H9 (cell line): ENCODE measurements around the gene MRPS5. TPM values are rescaled to one million over a fixed set of nuclear protein-coding genes. Genes with fewer than 3 reads are reported as not detected.

Source experiments
- DNase-seq: peaks from one replicate; pipeline ENCODE4 v3.0.0-alpha.2; 2017
- H2AFZ ChIP-seq: one replicate; pipeline ENCODE4 v1.6.1; 2013; ENCODE audit warnings: mild to moderate bottlenecking, low read length, control low read depth, moderate library complexity
- H2AK5ac ChIP-seq: 2 replicates; pipeline ENCODE4 v1.6.1; 2013; ENCODE audit warnings: low read length, control low read depth, mixed read lengths; ENCODE audit not compliant: insufficient read length
- H2BK120ac ChIP-seq: one replicate; pipeline ENCODE4 v1.6.1; 2013; ENCODE audit warnings: low read depth, mild to moderate bottlenecking, low read length, control low read depth, inconsistent platforms; ENCODE audit not compliant: poor library complexity, severe bottlenecking
- H2BK12ac ChIP-seq: 2 replicates; pipeline ENCODE4 v1.6.1; 2013; ENCODE audit warnings: low read length, control low read depth, mixed read lengths, low read depth; ENCODE audit not compliant: insufficient read length
- H2BK15ac ChIP-seq: 2 replicates; pipeline ENCODE4 v1.6.1; 2013; ENCODE audit warnings: low read depth, low read length, control low read depth
- H2BK20ac ChIP-seq: one replicate; pipeline ENCODE4 v1.6.1; 2013; ENCODE audit warnings: low read depth, mild to moderate bottlenecking, low read length, control low read depth, inconsistent platforms; ENCODE audit not compliant: poor library complexity, severe bottlenecking
- H2BK5ac ChIP-seq: 2 replicates; pipeline ENCODE4 v1.6.1; 2013; ENCODE audit warnings: low read length, control low read depth, mixed read lengths; ENCODE audit not compliant: insufficient read length
- H3K14ac ChIP-seq: 2 replicates; pipeline ENCODE4 v1.6.1; 2013; ENCODE audit warnings: low read length, control low read depth; ENCODE audit not compliant: insufficient read depth
- H3K18ac ChIP-seq: 2 replicates; pipeline ENCODE4 v1.6.1; 2013; ENCODE audit warnings: low read depth, mild to moderate bottlenecking, mixed read lengths, low read length, control low read depth; ENCODE audit not compliant: insufficient read length
- H3K23ac ChIP-seq: 2 replicates; pipeline ENCODE4 v1.6.1; 2013; ENCODE audit warnings: low read length, control low read depth, mixed read lengths, low read depth; ENCODE audit not compliant: insufficient read length
- H3K23me2 ChIP-seq: 2 replicates; pipeline ENCODE4 v1.6.1; 2013; ENCODE audit warnings: low read depth, mild to moderate bottlenecking, mixed read lengths, low read length, control low read depth; ENCODE audit not compliant: insufficient read length, poor library complexity, severe bottlenecking
- H3K27ac ChIP-seq: 2 replicates; pipeline ENCODE4 v1.5.1; 2013; ENCODE audit warnings: low read length, control low read depth, mixed read lengths, low read depth; ENCODE audit not compliant: insufficient read length
- H3K27me3 ChIP-seq: 2 replicates; pipeline ENCODE4 v1.6.1; 2013; ENCODE audit warnings: low read length, control low read depth, inconsistent platforms; ENCODE audit not compliant: insufficient read depth
- H3K4ac ChIP-seq: 2 replicates; pipeline ENCODE4 v1.6.1; 2013; ENCODE audit warnings: low read depth, mild to moderate bottlenecking, control low read depth, inconsistent platforms, low read length, moderate library complexity
- H3K4me1 ChIP-seq: 2 replicates; pipeline ENCODE4 v1.6.1; 2013; ENCODE audit warnings: low read length, control low read depth, inconsistent platforms; ENCODE audit not compliant: insufficient read depth
- H3K4me2 ChIP-seq: 2 replicates; pipeline ENCODE4 v1.6.1; 2013; ENCODE audit warnings: low read length, control low read depth, mixed read lengths; ENCODE audit not compliant: insufficient read length, insufficient read depth
- H3K56ac ChIP-seq: 2 replicates; pipeline ENCODE4 v1.6.1; 2013; ENCODE audit warnings: low read depth, mild to moderate bottlenecking, mixed read lengths, low read length, control low read depth; ENCODE audit not compliant: insufficient read length
- H3K79me1 ChIP-seq: 2 replicates; pipeline ENCODE4 v1.6.1; 2013; ENCODE audit warnings: low read depth, mild to moderate bottlenecking, moderate library complexity, low read length, control low read depth, inconsistent platforms; ENCODE audit not compliant: insufficient read depth, poor library complexity, severe bottlenecking
- H3K79me2 ChIP-seq: 2 replicates; pipeline ENCODE4 v1.6.1; 2013; ENCODE audit warnings: low read length, control low read depth, inconsistent platforms; ENCODE audit not compliant: insufficient read depth
- H3K9ac ChIP-seq: 2 replicates; pipeline ENCODE4 v1.6.1; 2013; ENCODE audit warnings: low read length, control low read depth, mixed read lengths; ENCODE audit not compliant: insufficient read length; ENCODE audit errors: extremely low read depth
- H3K9me3 ChIP-seq: one replicate; pipeline ENCODE4 v1.6.1; 2013; ENCODE audit warnings: low read depth, low read length, inconsistent platforms; ENCODE audit not compliant: control insufficient read depth
- H3T11ph ChIP-seq: one replicate; pipeline ENCODE4 v1.6.1; 2013; ENCODE audit warnings: mild to moderate bottlenecking, low read length, control low read depth, inconsistent platforms
- H4K20me1 ChIP-seq: one replicate; pipeline ENCODE4 v1.6.1; 2013; ENCODE audit not compliant: control insufficient read depth, insufficient read length, insufficient read depth
- H4K5ac ChIP-seq: 2 replicates; pipeline ENCODE4 v1.6.1; 2013; ENCODE audit warnings: low read depth, mild to moderate bottlenecking, mixed read lengths, low read length, control low read depth; ENCODE audit not compliant: insufficient read length
- H4K8ac ChIP-seq: replicated peaks from 2 replicates; pipeline ENCODE4 v1.6.1; 2013; ENCODE audit warnings: low read length, control low read depth, mixed read lengths, low read depth; ENCODE audit not compliant: insufficient read length
- H4K91ac ChIP-seq: 2 replicates; pipeline ENCODE4 v1.6.1; 2013; ENCODE audit warnings: low read depth, mild to moderate bottlenecking, moderate library complexity, mixed read lengths, low read length, control low read depth; ENCODE audit not compliant: insufficient read length
- H3K27ac Mint-ChIP-seq, 3 experiments: 2 replicates in 2 of 3; 3 replicates in 1 of 3; pipeline ENCODE4 v1.8.0; 2020 to 2021; ENCODE audit warnings: mixed read lengths in 3 of 3, mild to moderate bottlenecking in 1 of 3, moderate library complexity in 1 of 3
- H3K27me3 Mint-ChIP-seq: 2 replicates; pipeline ENCODE4 v1.8.0; 2021; ENCODE audit warnings: low read depth, mild to moderate bottlenecking, moderate library complexity, mixed read lengths
- H3K36me3 Mint-ChIP-seq, 3 experiments: 2 replicates in 2 of 3; 3 replicates in 1 of 3; pipeline ENCODE4 v1.8.0; 2020 to 2021; ENCODE audit warnings: low read depth in 3 of 3, mixed read lengths in 3 of 3; ENCODE audit not compliant: insufficient read depth in 1 of 3
- H3K4me1 Mint-ChIP-seq, 2 experiments: 2 replicates each; pipeline ENCODE4 v1.8.0; 2020; ENCODE audit warnings: mixed read lengths in 2 of 2
- H3K4me3 Mint-ChIP-seq, 2 experiments: 2 replicates in 1 of 2; 3 replicates in 1 of 2; pipeline ENCODE4 v1.8.0; 2020 to 2021; ENCODE audit warnings: mild to moderate bottlenecking in 2 of 2, mixed read lengths in 2 of 2, moderate library complexity in 1 of 2
- H3K9me3 Mint-ChIP-seq, 2 experiments: 2 replicates in 1 of 2; 3 replicates in 1 of 2; pipeline ENCODE4 v1.8.0; 2020; ENCODE audit warnings: mild to moderate bottlenecking in 2 of 2, mixed read lengths in 2 of 2, moderate library complexity in 1 of 2
- CTCF ChIP-seq: fragments of 200-600 bp; sonication (generic); conservative IDR thresholded peaks from 3 replicates; pipeline ENCODE4 v1.8.0; 2021; ENCODE audit warnings: antibody characterized with exemption, mild to moderate bottlenecking
- WGBS: extraction: QIAGEN DNeasy Blood & Tissue Kit; methylation state at CpG from one replicate; pipeline ENCODE4 v1.1.7; 2013; ENCODE audit warnings: missing lambda C conversion rate, low lambda C conversion rate, mixed read lengths; ENCODE audit not compliant: insufficient read length; ENCODE audit errors: extremely low coverage; 5-methylcytosine and 5-hydroxymethylcytosine counted together
- total RNA-seq: library from RNA; stranded (reverse); gene quantifications from 2 replicates; pipeline ENCODE4 v1.2.1, GENCODE V29; 2021

Gene MRPS5
- total RNA-seq, 1 experiment from 2014 or later = 50.9 TPM

- H3K79me1 ChIP-seq = no peaks in the 10 kb centered on the region
- no peak overlapping the region for H3K56ac ChIP-seq
- Mint-ChIP-seq H3K9me3 (no peaks in the 10 kb centered on the region), H3K4me1 (peaks cover 4 to 8% of the 10 kb centered on the region in 2 experiments), H3K36me3 (no peaks in the 10 kb centered on the region), H3K27me3 (peaks cover 43% of the 10 kb centered on the region), H3K4me3 (no peak overlapping the region), H3K27ac (no peak overlapping the region)
- no peak overlapping the region for H4K5ac ChIP-seq
- H3K27me3 ChIP-seq = no peaks in the 10 kb centered on the region
- H3K79me2 ChIP-seq = no peaks in the 10 kb centered on the region
- no peak overlapping the region for H3K27ac ChIP-seq
- no peak overlapping the region for H4K8ac ChIP-seq
- H4K20me1 ChIP-seq = no peaks in the 10 kb centered on the region
- H2BK5ac ChIP-seq = no peak overlapping the region
- no peak overlapping the region for H3K4me2 ChIP-seq
- H3K4ac ChIP-seq = no peak overlapping the region
- H3K4me1 ChIP-seq = no peaks in the 10 kb centered on the region; the same call in 1 of the 2 replicates
- no peak overlapping the region for H3K14ac ChIP-seq
- H3T11ph ChIP-seq = no peak overlapping the region
- no peaks in the 10 kb centered on the region for H3K23me2 ChIP-seq
- no peak overlapping the region for H3K23ac ChIP-seq
- H2BK20ac ChIP-seq = no peak overlapping the region
- H2AFZ ChIP-seq = no peak overlapping the region
- H2BK120ac ChIP-seq = no peak overlapping the region
- H2BK12ac ChIP-seq = no peak overlapping the region
- no peak for DNase-seq
- TF ChIP-seq CTCF = no peak
- H4K91ac ChIP-seq = no peak overlapping the region
- WGBS = no CpG with 5 or more reads among the region's 3 CpGs
- no peak overlapping the region for H3K9ac ChIP-seq
- no peak overlapping the region for H3K18ac ChIP-seq
- no peak overlapping the region for H2AK5ac ChIP-seq
- no peak overlapping the region for H2BK15ac ChIP-seq
- no peaks in the 10 kb centered on the region for H3K9me3 ChIP-seq
Measured at GRCh38 chr2:95055262-95055661, 66.3 kb downstream of the MRPS5 start.
